HL-60 (cell line): ENCODE measurements around the gene TSPAN18.

ENCODE experiments used
- DNase-seq, 2 experiments: peaks; one replicate each; pipeline ENCODE4 v3.0.0-alpha.2; 2010 to 2020; ENCODE audit warnings: low read depth in 1 of 2, low spot score in 1 of 2
- H3K27ac ChIP-seq: fragments of 250-450 bp; sonication (Bioruptor Pico); replicated peaks from 2 replicates; pipeline ENCODE4 v1.5.1; 2020; ENCODE audit warnings: mild to moderate bottlenecking, moderate library complexity
- H3K27me3 ChIP-seq: fragments of 250-450 bp; sonication (Bioruptor Pico); 2 replicates; pipeline ENCODE4 v1.5.1; 2021; ENCODE audit warnings: mild to moderate bottlenecking, moderate library complexity; ENCODE audit not compliant: insufficient read depth, poor library complexity, severe bottlenecking
- H3K4me3 ChIP-seq: replicated peaks from 2 replicates; pipeline ENCODE4 v1.5.1; 2011; ENCODE audit warnings: mild to moderate bottlenecking, control low read depth, low read length; ENCODE audit not compliant: insufficient read depth
- CTCF ChIP-seq: IDR thresholded peaks from one replicate; pipeline ENCODE4 v1.5.1; 2011; ENCODE audit warnings: low read length, control low read depth, inconsistent platforms; ENCODE audit not compliant: insufficient read depth
- GABPA ChIP-seq: IDR thresholded peaks from 2 replicates; pipeline ENCODE4 v1.6.1; 2012; ENCODE audit warnings: low read depth
- POLR2AphosphoS5 ChIP-seq: IDR thresholded peaks from 2 replicates; pipeline ENCODE4 v1.6.1; 2012; ENCODE audit warnings: low read depth
- REST ChIP-seq: IDR thresholded peaks from 2 replicates; pipeline ENCODE4 v1.6.1; 2012; ENCODE audit warnings: low read depth; ENCODE audit not compliant: insufficient replicate concordance
- SPI1 ChIP-seq: IDR thresholded peaks from 2 replicates; pipeline ENCODE4 v1.6.1; 2012; ENCODE audit warnings: low read depth, mild to moderate bottlenecking, borderline replicate concordance

The TSPAN18 gene

GRCh38 chr11:44811841-44812448 is 85.2 kb downstream of the TSPAN18 start:
- H3K27ac ChIP-seq, result no peak overlapping the region
- H3K27me3 ChIP-seq, result no peaks in the 10 kb centered on the region
- no peak for DNase-seq
- TF ChIP-seq POLR2AphosphoS5, result no peak
- TF ChIP-seq CTCF, result no peak
- TF ChIP-seq GABPA, result no peak
- no peak for TF ChIP-seq SPI1
- TF ChIP-seq REST, result no peak
- no peak overlapping the region for H3K4me3 ChIP-seq

GRCh38 chr11:44812971-44813370 is 86.2 kb downstream of the TSPAN18 start:
- Histone ChIP-seq H3K27ac (no peak overlapping the region), H3K4me3 (no peak overlapping the region), H3K27me3 (no peaks in the 10 kb centered on the region)
- no peak for TF ChIP-seq GABPA
- TF ChIP-seq SPI1, result no peak
- no peak for TF ChIP-seq REST
- TF ChIP-seq CTCF, result no peak
- TF ChIP-seq POLR2AphosphoS5, result no peak
- DNase-seq, result no peak

GRCh38 chr11:44813401-44813800 is 86.6 kb downstream of the TSPAN18 start:
- H3K27ac ChIP-seq, result no peak overlapping the region
- H3K27me3 ChIP-seq, result no peaks in the 10 kb centered on the region
- H3K4me3 ChIP-seq, result no peak overlapping the region
- TF ChIP-seq POLR2AphosphoS5, result no peak
- TF ChIP-seq SPI1, result no peak
- no peak for TF ChIP-seq REST
- TF ChIP-seq CTCF, result no peak
- no peak for TF ChIP-seq GABPA
- peak in 1 of 2 experiments; percentile 48 for DNase-seq
